Keratinocyte (primary cell): ENCODE measurements around the gene MMGT1. TPM values are rescaled to one million over a fixed set of nuclear protein-coding genes. Genes with fewer than 3 reads are reported as not detected.

Source experiments
- DNase-seq: peaks from one replicate; pipeline ENCODE4 v3.0.0-alpha.2; 2011; ENCODE audit warnings: low read depth, missing footprints, low spot score
- FAIRE-seq: peaks from 2 replicates; lab custom pipeline; 2011; peaks lifted over from hg19 to GRCh38; lab: Jason Lieb, UNC
- H2AFZ ChIP-seq: 2 replicates; pipeline ENCODE4 v1.6.0; 2012; ENCODE audit warnings: low read length, control low read depth, inconsistent platforms; ENCODE audit not compliant: control insufficient read depth
- H3K27ac ChIP-seq: 2 replicates; pipeline ENCODE4 v1.5.1; 2011; ENCODE audit warnings: low read length; ENCODE audit not compliant: control insufficient read depth, insufficient read depth
- H3K27me3 ChIP-seq: 3 replicates; pipeline ENCODE4 v1.6.0; 2011; ENCODE audit warnings: low read length; ENCODE audit not compliant: control insufficient read depth, insufficient read depth; ENCODE audit errors: extremely low read depth
- H3K36me3 ChIP-seq, 2 experiments: 2 replicates in 1 of 2; 3 replicates in 1 of 2; pipeline ENCODE4 v1.5.1; 2011; ENCODE audit warnings: low read length in 2 of 2, mild to moderate bottlenecking in 1 of 2; ENCODE audit not compliant: control insufficient read depth in 2 of 2, insufficient read depth in 2 of 2; ENCODE audit errors: extremely low read depth in 1 of 2
- H3K4me1 ChIP-seq: 3 replicates; pipeline ENCODE4 v1.5.1; 2011; ENCODE audit warnings: low read length; ENCODE audit not compliant: control insufficient read depth, insufficient read depth; ENCODE audit errors: extremely low read depth
- H3K4me2 ChIP-seq: 3 replicates; pipeline ENCODE4 v1.6.0; 2011; ENCODE audit warnings: low read depth, low read length; ENCODE audit not compliant: control insufficient read depth, insufficient read depth; ENCODE audit errors: extremely low read depth
- H3K4me3 ChIP-seq, 3 experiments: fragments of 200-600 bp in 1 of 3; sonication (generic) in 1 of 3; 2 replicates in 2 of 3; 3 replicates in 1 of 3; pipeline ENCODE4 v1.5.1; 2011 to 2016; ENCODE audit warnings: low read length in 3 of 3, mild to moderate bottlenecking in 3 of 3, control low read depth in 2 of 3, inconsistent platforms in 1 of 3, low read depth in 1 of 3, mixed read lengths in 1 of 3, mixed run types in 1 of 3, moderate library complexity in 1 of 3; ENCODE audit not compliant: control insufficient read depth in 2 of 3, insufficient read depth in 2 of 3; ENCODE audit errors: extremely low read depth in 1 of 3
- H3K79me2 ChIP-seq: 2 replicates; pipeline ENCODE4 v1.6.0; 2012; ENCODE audit warnings: low read length; ENCODE audit not compliant: control insufficient read depth, insufficient read depth
- H3K9ac ChIP-seq: 3 replicates; pipeline ENCODE4 v1.6.0; 2011; ENCODE audit warnings: low read length; ENCODE audit not compliant: control insufficient read depth, insufficient read depth; ENCODE audit errors: extremely low read depth
- H3K9me1 ChIP-seq: 3 replicates; pipeline ENCODE4 v1.6.0; 2011; ENCODE audit warnings: low read length; ENCODE audit not compliant: control insufficient read depth, insufficient read depth; ENCODE audit errors: extremely low read depth
- H3K9me3 ChIP-seq: 2 replicates; pipeline ENCODE4 v1.5.1; 2012; ENCODE audit warnings: low read depth, low read length; ENCODE audit not compliant: control insufficient read depth
- H4K20me1 ChIP-seq: 3 replicates; pipeline ENCODE4 v1.6.0; 2011; ENCODE audit warnings: low read length; ENCODE audit not compliant: control insufficient read depth, insufficient read depth; ENCODE audit errors: extremely low read depth
- CTCF ChIP-seq, 3 experiments: IDR thresholded peaks in 1 of 3; conservative IDR thresholded peaks in 1 of 3; optimal IDR thresholded peaks in 1 of 3; 2 replicates in 2 of 3; 3 replicates in 1 of 3; pipeline versions ENCODE3 to v1.5.1; 2011; ENCODE audit warnings: low read length in 3 of 3, mild to moderate bottlenecking in 3 of 3, moderate library complexity in 2 of 3, control low read depth in 1 of 3, inconsistent platforms in 1 of 3; ENCODE audit not compliant: insufficient read depth in 2 of 3; ENCODE audit errors: extremely low read depth in 1 of 3
- EZH2 ChIP-seq: IDR thresholded peaks from one replicate; pipeline ENCODE4 v1.6.1; 2012; ENCODE audit warnings: inconsistent platforms, mild to moderate bottlenecking, low read length, moderate library complexity
- dilution Hi-C: fragments of 300-500 bp; cut with MboI; formaldehyde crosslinking; loops from one replicate; pipeline ENCODE4 v1.7.0; 2020; ENCODE audit warnings: low sequenced_read_pairs; ENCODE audit not compliant: extremely low pct_ligation_motif_present
- polyA plus RNA-seq, 5 experiments: library from polyadenylated mRNA; depleted of rRNA in 3 of 5; stranded (reverse) in 3 of 5; stranded (forward) in 1 of 5; unstranded in 1 of 5; fragments of >200 nt; gene quantifications; 1 replicate in 1 of 5; 2 replicates in 3 of 5; 3 replicates in 1 of 5; pipeline versions ENCODE4 v1.2.1 to v1.2.3, GENCODE V29; 2011 to 2012; ENCODE audit warnings: missing spikeins in 2 of 5, low read depth in 1 of 5, low replicate concordance in 1 of 5

The MMGT1 gene
- polyA plus RNA-seq, 1 donor (not counting 4 experiments of a cell fraction or from before 2014, with no cell fraction given) = 19.8 TPM

GRCh38 chrX:135981010-135981409 lies 7.2 kb upstream of the MMGT1 start:
- Histone ChIP-seq H3K9me3 (no peaks in the 10 kb centered on the region), H3K9ac (no peak overlapping the region), H4K20me1 (no peaks in the 10 kb centered on the region), H3K36me3 (no peaks in the 10 kb centered on the region), H3K79me2 (peaks cover 5% of the 10 kb centered on the region), H2AFZ (no peak overlapping the region), H3K27ac (no peak overlapping the region), H3K4me2 (no peak overlapping the region), H3K27me3 (no peaks in the 10 kb centered on the region), H3K4me3 (no peak overlapping the region), H3K9me1 (no peaks in the 10 kb centered on the region), H3K4me1 (peaks cover 8% of the 10 kb centered on the region)
- TF ChIP-seq CTCF (optimal IDR thresholded peaks at IDR 0.05 in 1 of 3, IDR thresholded peaks at IDR 0.05 in 1 of 3, conservative IDR thresholded peaks at IDR 0.05 in 1 of 3; ENCODE audit: extremely low read depth in 1 of 3, insufficient read depth in 2 of 3, low read length in 3 of 3) (no peak), EZH2 (no peak)
- DNase-seq = no peak
- dilution Hi-C loops = no loop called here
- no peak for FAIRE-seq

DNA sequence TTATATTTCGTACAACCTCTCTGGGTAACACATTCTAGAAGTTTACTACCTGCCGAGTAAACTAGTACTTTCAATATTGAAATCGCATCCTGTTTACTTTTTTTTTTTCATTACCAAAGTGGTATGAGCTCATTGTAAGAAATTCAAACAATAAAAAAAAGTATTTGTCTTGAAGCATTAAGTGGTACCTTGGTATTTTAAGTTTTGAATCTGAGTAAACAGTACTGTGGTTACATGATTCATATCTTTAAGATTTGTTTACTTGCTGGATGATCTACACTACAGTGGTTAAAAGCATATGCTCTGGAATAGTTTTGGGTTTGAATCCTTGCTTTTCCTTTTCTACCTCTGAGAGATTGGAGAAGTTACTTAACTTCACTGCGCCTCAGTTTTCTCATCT lies 3.8 kb upstream of the MMGT1 start:
- Histone ChIP-seq H3K9me1 (no peaks in the 10 kb centered on the region), H3K9me3 (no peaks in the 10 kb centered on the region), H3K79me2 (peaks cover 8% of the 10 kb centered on the region), H3K4me1 (peaks cover 2% of the 10 kb centered on the region), H4K20me1 (no peaks in the 10 kb centered on the region), H3K36me3 (no peaks in the 10 kb centered on the region), H3K9ac (no peak overlapping the region), H3K27ac (no peak overlapping the region), H3K4me3 (no peak overlapping the region), H3K27me3 (no peaks in the 10 kb centered on the region), H3K4me2 (no peak overlapping the region), H2AFZ (no peak overlapping the region)
- FAIRE-seq = no peak
- dilution Hi-C loops = no loop called here
- DNase-seq = no peak
- TF ChIP-seq EZH2 = no peak
- TF ChIP-seq CTCF (optimal IDR thresholded peaks at IDR 0.05 in 1 of 3, IDR thresholded peaks at IDR 0.05 in 1 of 3, conservative IDR thresholded peaks at IDR 0.05 in 1 of 3; ENCODE audit: extremely low read depth in 1 of 3, insufficient read depth in 2 of 3, low read length in 3 of 3) = no peak
